IMR-90 (cell line): Measurements from ENCODE around the gene ACP6.

ENCODE experiments used
- BHLHE40 ChIP-seq: fragments of 150-350 bp; IDR thresholded peaks from 2 replicates; pipeline ENCODE4 v1.6.1; 2016; ENCODE audit warnings: mild to moderate bottlenecking, low read depth, low read length
- CEBPB ChIP-seq: IDR thresholded peaks from 2 replicates; pipeline ENCODE4 v1.6.1; 2012; ENCODE audit warnings: low read depth, low read length, improper control_type of control experiment
- CHD1 ChIP-seq: IDR thresholded peaks from 2 replicates; pipeline ENCODE4 v1.6.1; 2012; ENCODE audit warnings: low read depth, low read length, improper control_type of control experiment
- CTCF ChIP-seq: conservative IDR thresholded peaks from 2 replicates; pipeline ENCODE4 v1.5.1; 2012; ENCODE audit warnings: mild to moderate bottlenecking, low read depth, low read length, improper control_type of control experiment
- FOS ChIP-seq: fragments of 150-350 bp; IDR thresholded peaks from 2 replicates; pipeline ENCODE4 v1.6.1; 2016; ENCODE audit warnings: low read depth, low read length
- MAFK ChIP-seq: IDR thresholded peaks from 2 replicates; pipeline ENCODE4 v1.6.1; 2012; ENCODE audit warnings: low read depth, low read length, improper control_type of control experiment
- MXI1 ChIP-seq: IDR thresholded peaks from 2 replicates; pipeline ENCODE4 v1.6.1; 2012; ENCODE audit warnings: low read depth, mild to moderate bottlenecking, low read length, moderate library complexity, borderline replicate concordance
- NFE2L2 ChIP-seq: fragments of 150-350 bp; IDR thresholded peaks from 2 replicates; pipeline ENCODE4 v1.6.1; 2016; ENCODE audit warnings: low read depth, mild to moderate bottlenecking, low read length
- POLR2A ChIP-seq: IDR thresholded peaks from 2 replicates; pipeline ENCODE4 v1.6.1; 2012; ENCODE audit warnings: mild to moderate bottlenecking, low read depth, low read length
- RAD21 ChIP-seq: IDR thresholded peaks from 2 replicates; pipeline ENCODE4 v1.6.1; 2012; ENCODE audit warnings: low read length, improper control_type of control experiment
- RFX5 ChIP-seq: IDR thresholded peaks from 2 replicates; pipeline ENCODE4 v1.8.0; 2012; ENCODE audit warnings: low read depth, mild to moderate bottlenecking, low read length, moderate library complexity
- SMC3 ChIP-seq: fragments of 150-350 bp; IDR thresholded peaks from 2 replicates; pipeline ENCODE4 v1.6.1; 2016; ENCODE audit warnings: low read depth, mild to moderate bottlenecking, antibody characterized with exemption, low read length, moderate library complexity
- USF2 ChIP-seq: fragments of 150-350 bp; IDR thresholded peaks from 2 replicates; pipeline ENCODE4 v1.6.1; 2017; ENCODE audit warnings: mild to moderate bottlenecking, antibody characterized with exemption, low read length, low read depth

GRCh38 chr1:147618771-147619170 lies 51.6 kb downstream of the ACP6 start:
- TF ChIP-seq CTCF, result no peak
- TF ChIP-seq POLR2A, result no peak
- TF ChIP-seq FOS, result no peak
- no peak for TF ChIP-seq RAD21
- TF ChIP-seq NFE2L2, result no peak
- TF ChIP-seq USF2, result no peak
- TF ChIP-seq BHLHE40, result no peak
- no peak for TF ChIP-seq SMC3
- TF ChIP-seq CHD1, result no peak
- no peak for TF ChIP-seq MAFK
- TF ChIP-seq MXI1, result no peak
- TF ChIP-seq CEBPB, result no peak
- TF ChIP-seq RFX5, result no peak
